Left ventricle myocardium inferior (tissue), 1 donor: ENCODE data around the gene CMTR2. TPM values are rescaled to one million over a fixed set of nuclear protein-coding genes. Genes with fewer than 3 reads are reported as not detected.
A peak's percentile ranks its signal among the peaks of the same experiment; 100 is the strongest.

Experiments
- DNase-seq: peaks from one replicate; pipeline ENCODE4 v3.0.0-alpha.2; 2020
- H3K27ac ChIP-seq: fragments of 200-600 bp; replicated peaks from 2 replicates; pipeline ENCODE4 v1.8.0; 2021
- H3K27me3 ChIP-seq: fragments of 200-600 bp; 2 replicates; pipeline ENCODE4 v1.8.0; 2021; ENCODE audit warnings: low read depth
- H3K36me3 ChIP-seq: fragments of 200-600 bp; 2 replicates; pipeline ENCODE4 v1.8.0; 2021
- H3K4me1 ChIP-seq: fragments of 200-600 bp; 2 replicates; pipeline ENCODE4 v1.8.0; 2021
- H3K4me3 ChIP-seq: fragments of 200-600 bp; 2 replicates; pipeline ENCODE4 v1.8.0; 2021; ENCODE audit warnings: mild to moderate bottlenecking, moderate library complexity
- H3K9me3 ChIP-seq: fragments of 200-600 bp; replicated peaks from 2 replicates; pipeline ENCODE4 v1.8.0; 2021
- intact Hi-C: fragments of 100-400 bp; cut with micrococcal nuclease; formaldehyde crosslinking; loops from one replicate; pipeline ENCODE4 v1.11.0; 2022
- long read RNA-seq: library from polyadenylated mRNA; unstranded; transcript quantifications from one replicate; pipeline ENCODE4 v2.0.0, GENCODE V29; 2021
- total RNA-seq: library from RNA; stranded (reverse); fragmentation: NEBNext Ultra II Directional; extraction: Animal tissue kit (Norgen Biotek cat#: 25700); gene quantifications from one replicate; pipeline ENCODE4 v1.2.1, GENCODE V29; 2021
- TF ChIP-seq, protein P1 (sequence below): fragments of 200-600 bp; IDR thresholded peaks from 2 replicates; pipeline ENCODE4 v1.8.0; 2021; ENCODE audit warnings: antibody characterized with exemption, mild to moderate bottlenecking, borderline replicate concordance
- donor health status: DM: no; HTN: yes; CAD: no; lungs with severe emphysema.

CMTR2 gene, protein sequence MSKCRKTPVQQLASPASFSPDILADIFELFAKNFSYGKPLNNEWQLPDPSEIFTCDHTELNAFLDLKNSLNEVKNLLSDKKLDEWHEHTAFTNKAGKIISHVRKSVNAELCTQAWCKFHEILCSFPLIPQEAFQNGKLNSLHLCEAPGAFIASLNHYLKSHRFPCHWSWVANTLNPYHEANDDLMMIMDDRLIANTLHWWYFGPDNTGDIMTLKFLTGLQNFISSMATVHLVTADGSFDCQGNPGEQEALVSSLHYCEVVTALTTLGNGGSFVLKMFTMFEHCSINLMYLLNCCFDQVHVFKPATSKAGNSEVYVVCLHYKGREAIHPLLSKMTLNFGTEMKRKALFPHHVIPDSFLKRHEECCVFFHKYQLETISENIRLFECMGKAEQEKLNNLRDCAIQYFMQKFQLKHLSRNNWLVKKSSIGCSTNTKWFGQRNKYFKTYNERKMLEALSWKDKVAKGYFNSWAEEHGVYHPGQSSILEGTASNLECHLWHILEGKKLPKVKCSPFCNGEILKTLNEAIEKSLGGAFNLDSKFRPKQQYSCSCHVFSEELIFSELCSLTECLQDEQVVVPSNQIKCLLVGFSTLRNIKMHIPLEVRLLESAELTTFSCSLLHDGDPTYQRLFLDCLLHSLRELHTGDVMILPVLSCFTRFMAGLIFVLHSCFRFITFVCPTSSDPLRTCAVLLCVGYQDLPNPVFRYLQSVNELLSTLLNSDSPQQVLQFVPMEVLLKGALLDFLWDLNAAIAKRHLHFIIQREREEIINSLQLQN
- total RNA-seq = 9.3 TPM
- long read RNA-seq, full-length matches to known transcripts = 17 of 23 reads
- long read RNA-seq, partial matches to known transcripts = 0 of 23 reads
- long read RNA-seq, other reads (novel, unspliced or antisense) = 6 of 23 reads

DNA sequence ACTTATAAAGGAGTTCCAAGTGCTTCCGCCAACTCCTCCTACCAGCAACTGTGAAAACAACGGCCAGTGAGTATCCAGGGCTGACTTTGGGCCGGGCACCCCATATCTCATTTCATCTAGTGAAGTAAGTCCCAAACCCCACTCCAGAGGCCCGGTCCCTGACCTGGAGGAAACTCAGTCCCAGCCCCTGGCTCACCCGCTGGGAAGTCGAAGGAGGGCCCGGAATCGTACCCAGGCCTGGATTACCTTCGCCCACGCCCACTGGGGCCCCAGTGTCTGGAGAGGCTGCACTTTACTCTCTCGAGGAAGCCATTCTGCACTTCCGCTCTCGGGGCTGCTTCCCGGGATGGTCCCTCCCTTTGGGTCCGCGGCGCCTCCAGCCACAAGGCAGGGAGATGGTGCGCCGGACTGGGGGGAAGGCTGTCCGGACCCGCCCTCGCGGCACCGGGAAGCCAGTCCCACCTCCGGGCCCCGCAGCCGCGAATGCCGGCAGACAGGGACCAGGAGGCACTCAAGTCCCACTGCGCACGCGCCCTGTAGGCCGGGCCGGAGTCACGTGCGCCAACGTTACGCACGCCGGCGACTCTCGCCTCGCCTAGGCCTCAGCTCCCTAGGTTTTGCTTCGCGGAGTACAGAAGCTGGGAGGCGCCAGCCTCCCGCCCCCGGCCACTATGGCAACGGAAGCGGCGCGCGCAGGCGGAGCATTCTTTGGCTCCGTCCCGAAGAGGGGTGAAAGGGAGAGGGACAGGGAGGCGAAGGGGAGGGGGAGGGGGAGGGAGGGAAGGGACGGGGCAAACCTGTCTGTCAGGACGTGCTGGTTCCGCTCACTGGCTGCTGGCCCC is at the start of gene CMTR2:
CMTR2 (minus strand) TSS at position 513 of the 842 bp plus-strand sequence. CDS start 3,482 bp downstream, outside the sequence.
- Histone ChIP-seq H3K4me1 (peaks cover 15% of the 10 kb centered on the region), H3K27ac (peak within 1 kb of the TSS; percentile 93), H3K4me3 (peak within 1 kb of the TSS; percentile 86), H3K36me3 (peaks cover 31% of the 10 kb centered on the region), H3K9me3 (peaks cover 16% of the 10 kb centered on the region), H3K27me3 (peaks cover 26% of the 10 kb centered on the region)
- DNase-seq = peak; percentile 95
- intact Hi-C loops = no loop called here
- TF ChIP-seq, protein P1, sequence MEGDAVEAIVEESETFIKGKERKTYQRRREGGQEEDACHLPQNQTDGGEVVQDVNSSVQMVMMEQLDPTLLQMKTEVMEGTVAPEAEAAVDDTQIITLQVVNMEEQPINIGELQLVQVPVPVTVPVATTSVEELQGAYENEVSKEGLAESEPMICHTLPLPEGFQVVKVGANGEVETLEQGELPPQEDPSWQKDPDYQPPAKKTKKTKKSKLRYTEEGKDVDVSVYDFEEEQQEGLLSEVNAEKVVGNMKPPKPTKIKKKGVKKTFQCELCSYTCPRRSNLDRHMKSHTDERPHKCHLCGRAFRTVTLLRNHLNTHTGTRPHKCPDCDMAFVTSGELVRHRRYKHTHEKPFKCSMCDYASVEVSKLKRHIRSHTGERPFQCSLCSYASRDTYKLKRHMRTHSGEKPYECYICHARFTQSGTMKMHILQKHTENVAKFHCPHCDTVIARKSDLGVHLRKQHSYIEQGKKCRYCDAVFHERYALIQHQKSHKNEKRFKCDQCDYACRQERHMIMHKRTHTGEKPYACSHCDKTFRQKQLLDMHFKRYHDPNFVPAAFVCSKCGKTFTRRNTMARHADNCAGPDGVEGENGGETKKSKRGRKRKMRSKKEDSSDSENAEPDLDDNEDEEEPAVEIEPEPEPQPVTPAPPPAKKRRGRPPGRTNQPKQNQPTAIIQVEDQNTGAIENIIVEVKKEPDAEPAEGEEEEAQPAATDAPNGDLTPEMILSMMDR = no peak

DNA sequence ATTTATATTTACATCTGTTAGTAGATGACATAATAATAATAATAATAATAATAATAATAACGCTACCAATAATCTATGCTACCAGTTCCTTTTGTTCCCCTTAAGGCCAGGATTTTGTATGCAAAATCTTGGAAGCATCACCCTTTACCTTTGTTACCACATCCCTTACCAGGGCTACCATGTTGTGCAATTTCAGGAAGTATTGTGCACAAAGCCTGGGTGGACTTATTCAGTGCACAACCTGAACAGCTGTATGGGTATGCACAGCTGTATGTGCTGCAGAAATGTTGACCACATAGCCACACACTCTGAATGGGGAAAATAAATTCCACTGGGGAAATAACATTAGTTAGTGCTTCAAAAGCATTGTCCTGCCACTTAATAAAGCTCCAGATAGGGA is 49.4 kb upstream of the CMTR2 start:
- Histone ChIP-seq H3K27me3 (peaks cover 59% of the 10 kb centered on the region), H3K27ac (no peak overlapping the region), H3K4me3 (no peak overlapping the region), H3K4me1 (no peaks in the 10 kb centered on the region), H3K36me3 (no peaks in the 10 kb centered on the region), H3K9me3 (peaks cover 7% of the 10 kb centered on the region)
- intact Hi-C loops = no loop called here
- DNase-seq = no peak
- TF ChIP-seq, protein P1 = no peak

DNA sequence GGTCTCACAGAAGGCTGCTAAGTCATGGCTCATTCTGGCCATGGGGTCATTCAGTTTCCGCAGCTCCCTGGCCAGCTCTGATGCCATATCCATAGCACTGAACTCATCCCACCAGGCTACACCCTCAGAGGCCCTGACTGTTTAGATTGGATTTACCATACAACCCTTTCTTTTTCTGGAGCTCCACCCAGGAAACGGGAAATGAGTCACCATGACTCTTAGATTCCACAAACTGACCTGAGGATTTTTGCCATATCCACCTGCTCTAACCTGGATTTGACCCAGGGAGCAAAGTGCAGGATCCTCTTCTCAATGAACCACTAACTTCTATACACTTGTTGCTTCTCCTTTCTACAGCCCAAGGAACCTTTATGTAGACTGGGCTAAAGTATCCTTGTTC is 49.0 kb upstream of the CMTR2 start:
- Histone ChIP-seq H3K9me3 (peaks cover 7% of the 10 kb centered on the region), H3K36me3 (no peaks in the 10 kb centered on the region), H3K27me3 (peaks cover 56% of the 10 kb centered on the region), H3K4me1 (no peaks in the 10 kb centered on the region), H3K4me3 (no peak overlapping the region), H3K27ac (no peak overlapping the region)
- DNase-seq = no peak
- TF ChIP-seq, protein P1 = no peak
- intact Hi-C loops = no loop called here

DNA sequence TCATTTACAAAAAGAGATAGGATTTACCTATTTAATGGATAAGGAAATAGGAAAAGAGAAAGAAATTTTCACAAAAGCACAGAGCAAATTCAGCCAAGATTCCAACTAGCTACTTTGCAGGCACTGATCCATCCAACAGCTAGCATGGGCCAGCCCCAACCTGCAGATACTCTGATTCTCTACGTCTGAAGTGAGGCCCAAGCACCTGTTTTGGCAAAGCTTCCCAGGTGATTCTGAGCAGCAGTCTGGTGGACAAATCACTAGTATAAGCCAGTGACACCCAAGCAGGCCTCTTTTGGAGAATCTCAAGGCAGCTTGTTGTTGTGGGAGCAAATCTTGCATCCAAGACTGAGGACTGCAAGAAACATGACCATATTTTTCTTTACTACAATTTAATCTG is 48.4 kb upstream of the CMTR2 start:
- TF ChIP-seq, protein P1 = no peak
- H3K27ac ChIP-seq = no peak overlapping the region
- peaks cover 52% of the 10 kb centered on the region for H3K27me3 ChIP-seq
- no peaks in the 10 kb centered on the region for H3K36me3 ChIP-seq
- no peak overlapping the region for H3K4me3 ChIP-seq
- H3K9me3 ChIP-seq = peaks cover 7% of the 10 kb centered on the region
- intact Hi-C loops = no loop called here
- no peaks in the 10 kb centered on the region for H3K4me1 ChIP-seq
- DNase-seq = no peak

DNA sequence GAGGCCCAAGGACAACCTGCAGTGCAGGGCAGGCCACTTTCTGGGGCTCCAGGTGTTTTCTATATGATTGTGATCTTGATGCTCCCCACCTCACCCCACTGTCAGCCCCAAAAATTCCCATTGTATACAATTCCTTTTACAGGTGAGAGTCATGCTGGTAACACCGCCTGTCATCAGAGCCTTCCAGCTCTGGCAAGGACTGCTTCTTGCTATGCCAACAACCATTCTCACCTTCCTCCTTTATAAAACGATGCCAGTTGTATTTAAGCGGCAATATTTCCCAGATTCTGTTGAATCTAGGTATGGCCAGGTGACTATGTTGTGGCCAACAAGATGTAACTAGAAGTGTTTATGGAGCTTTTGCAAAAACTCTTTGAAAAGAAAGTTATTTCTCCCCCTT is 38.9 kb upstream of the CMTR2 start:
- Histone ChIP-seq H3K36me3 (no peaks in the 10 kb centered on the region), H3K4me3 (no peak overlapping the region), H3K9me3 (peaks cover 19% of the 10 kb centered on the region), H3K4me1 (no peaks in the 10 kb centered on the region), H3K27me3 (peaks cover 13% of the 10 kb centered on the region), H3K27ac (no peak overlapping the region)
- TF ChIP-seq, protein P1 = no peak
- DNase-seq = no peak
- intact Hi-C loops = no loop called here
